ENCODE data around the gene ABHD17A. TPM values are rescaled to one million over a fixed set of nuclear protein-coding genes. Genes with fewer than 3 reads are reported as not detected.

The ABHD17A gene
- polyA plus RNA-seq, 1 experiment: 30.8 TPM

- CTCF ChIA-PET: interaction anchor here (3.2 to 6.0 kb wide), 2 partner anchors 12 to 13 kb away, joined by 20 to 68 read pairs; no protein-coding TSS in a partner anchor
- Histone ChIP-seq H3K27ac (ENCODE audit: low read depth, low read length) (no peak overlapping the region), H3K27me3 (ENCODE audit: control insufficient read depth, insufficient read depth, low read length) (no peaks in the 10 kb centered on the region), H3K9me3 (ENCODE audit: control insufficient read depth, insufficient read depth, low read length) (no peaks in the 10 kb centered on the region), H3K4me3 (ENCODE audit: low read depth, low read length) (no peak overlapping the region)
- POLR2A ChIA-PET: no interaction called here
- TF ChIP-seq CTCF (IDR thresholded peaks at IDR 0.05; ENCODE audit: low read depth, low read length): no peak
- DNase-seq (ENCODE audit: low read depth, low spot score): no peak
Observed at GRCh38 chr19:1839658-1840540, 45.4 kb downstream of the ABHD17A start.

- no peaks in the 10 kb centered on the region for H3K9me3 ChIP-seq (ENCODE audit: control insufficient read depth, insufficient read depth, low read length)
- peak; percentile 86 for TF ChIP-seq CTCF (IDR thresholded peaks at IDR 0.05; ENCODE audit: low read depth, low read length)
- CTCF ChIA-PET: interaction anchor here (0.5 to 6.0 kb wide), 12 partner anchors 9 to 328 kb away, joined by 3 to 68 read pairs (median 5); partner anchors contain the start of gene REXO1
- H3K27ac ChIP-seq (ENCODE audit: low read depth, low read length): no peak overlapping the region
- no peaks in the 10 kb centered on the region for H3K27me3 ChIP-seq (ENCODE audit: control insufficient read depth, insufficient read depth, low read length)
- no peak overlapping the region for H3K4me3 ChIP-seq (ENCODE audit: low read depth, low read length)
- no peak for DNase-seq (ENCODE audit: low read depth, low spot score)
- POLR2A ChIA-PET: interaction anchor here (1.5 kb wide), 1 partner anchor 11 kb away, joined by 9 read pairs; no protein-coding TSS in a partner anchor
Observed at GRCh38 chr19:1837625-1838105, 47.6 kb downstream of the ABHD17A start.

GRCh38 chr19:1837222-1837565 lies 48.1 kb downstream of the ABHD17A start:
- Histone ChIP-seq H3K27ac (ENCODE audit: low read depth, low read length) (no peak overlapping the region), H3K4me3 (ENCODE audit: low read depth, low read length) (no peak overlapping the region), H3K27me3 (ENCODE audit: control insufficient read depth, insufficient read depth, low read length) (no peaks in the 10 kb centered on the region), H3K9me3 (ENCODE audit: control insufficient read depth, insufficient read depth, low read length) (no peaks in the 10 kb centered on the region; the same call in 1 of the 2 replicates)
- POLR2A ChIA-PET: interaction anchor here (1.5 kb wide), 1 partner anchor 11 kb away, joined by 9 read pairs; no protein-coding TSS in a partner anchor
- no peak for DNase-seq (ENCODE audit: low read depth, low spot score)
- no peak for TF ChIP-seq CTCF (IDR thresholded peaks at IDR 0.05; ENCODE audit: low read depth, low read length)
- CTCF ChIA-PET: interaction anchor here (0.5 to 6.0 kb wide), 9 partner anchors 10 to 182 kb away, joined by 3 to 68 read pairs (median 6); partner anchors contain the start of gene REXO1

- Histone ChIP-seq H3K9me3 (ENCODE audit: control insufficient read depth, insufficient read depth, low read length) (no peaks in the 10 kb centered on the region; the same call in 1 of the 2 replicates), H3K27ac (ENCODE audit: low read depth, low read length) (no peak overlapping the region), H3K27me3 (ENCODE audit: control insufficient read depth, insufficient read depth, low read length) (no peaks in the 10 kb centered on the region), H3K4me3 (ENCODE audit: low read depth, low read length) (no peak overlapping the region)
- POLR2A ChIA-PET: no interaction called here
- no peak for DNase-seq (ENCODE audit: low read depth, low spot score)
- CTCF ChIA-PET: interaction anchor here (0.5 to 6.0 kb wide), 8 partner anchors 9 to 183 kb away, joined by 3 to 68 read pairs (median 6); partner anchors contain the start of gene REXO1
- TF ChIP-seq CTCF (IDR thresholded peaks at IDR 0.05; ENCODE audit: low read depth, low read length): no peak
Observed at GRCh38 chr19:1836458-1837221, 48.7 kb downstream of the ABHD17A start.

Measured in AG04450 (cell line).